ENCODE measurements around the gene PCIF1.
"Not testable (repeated sequence)": the region's sequence is repeated elsewhere in the genome, so short reads cannot be mapped to it uniquely, and the experiment has no call there.

PCIF1 gene

GRCh38 chr20:45968801-45969711 is 34.6 kb downstream of the PCIF1 start:
- DNase-seq: no peak

GRCh38 chr20:45969712-45970634 is 35.5 kb downstream of the PCIF1 start:
- no peak for DNase-seq

GRCh38 chr20:45970646-45971424 is 36.4 kb downstream of the PCIF1 start:
- no peak for DNase-seq

- DNase-seq: no peak
Observed at GRCh38 chr20:45971425-45971674, 36.9 kb downstream of the PCIF1 start.

DNA sequence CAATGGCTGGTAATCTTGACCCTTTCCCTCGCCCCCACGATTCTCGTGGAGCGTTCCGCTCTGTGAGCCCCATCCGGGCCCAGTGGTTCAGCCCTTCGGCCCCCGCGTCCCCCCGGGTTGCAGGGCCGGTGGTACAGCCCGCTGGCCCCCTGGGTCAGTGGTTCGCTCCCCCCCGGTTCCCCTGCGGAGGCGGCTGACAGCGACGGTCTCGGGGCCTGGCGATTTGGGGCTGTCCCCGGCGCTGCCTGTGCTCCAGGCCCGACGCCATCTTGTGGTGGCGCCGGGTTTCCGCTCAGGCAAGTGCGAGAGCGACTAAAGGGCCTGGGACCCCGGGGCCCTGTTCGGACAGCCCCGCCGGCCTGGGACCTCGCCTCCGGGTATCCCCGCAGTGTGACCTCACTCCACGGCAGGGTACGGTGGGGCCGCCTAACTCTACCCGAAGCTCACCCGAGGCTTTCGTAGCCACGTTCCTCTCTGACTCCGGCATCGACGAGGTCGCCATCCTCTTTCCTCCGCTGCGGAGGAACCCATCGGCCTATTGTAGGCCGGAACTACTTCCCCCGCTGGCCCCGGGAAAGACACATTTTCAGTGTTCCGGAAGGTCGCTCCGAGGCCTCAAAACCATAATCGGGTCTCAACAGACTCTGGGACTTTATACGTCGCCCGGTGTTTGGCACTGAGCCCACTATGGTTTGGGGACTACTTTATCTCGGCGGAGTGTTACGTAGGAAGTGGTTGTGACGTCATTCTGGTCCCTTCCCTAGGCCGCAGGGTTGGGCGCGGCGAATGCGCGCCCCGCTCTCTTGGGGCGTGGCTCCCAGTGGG is 37.4 kb downstream of the PCIF1 start, which contains the start of gene ZNF335:
TSS of gene ZNF335 (minus strand) at position 529 of the 825 bp plus-strand sequence. CDS start 793 bp downstream, outside the sequence.
- peak; percentile 82 for DNase-seq

GRCh38 chr20:45972500-45973183 is 38.2 kb downstream of the PCIF1 start:
- peak; percentile 93 for DNase-seq

DNA sequence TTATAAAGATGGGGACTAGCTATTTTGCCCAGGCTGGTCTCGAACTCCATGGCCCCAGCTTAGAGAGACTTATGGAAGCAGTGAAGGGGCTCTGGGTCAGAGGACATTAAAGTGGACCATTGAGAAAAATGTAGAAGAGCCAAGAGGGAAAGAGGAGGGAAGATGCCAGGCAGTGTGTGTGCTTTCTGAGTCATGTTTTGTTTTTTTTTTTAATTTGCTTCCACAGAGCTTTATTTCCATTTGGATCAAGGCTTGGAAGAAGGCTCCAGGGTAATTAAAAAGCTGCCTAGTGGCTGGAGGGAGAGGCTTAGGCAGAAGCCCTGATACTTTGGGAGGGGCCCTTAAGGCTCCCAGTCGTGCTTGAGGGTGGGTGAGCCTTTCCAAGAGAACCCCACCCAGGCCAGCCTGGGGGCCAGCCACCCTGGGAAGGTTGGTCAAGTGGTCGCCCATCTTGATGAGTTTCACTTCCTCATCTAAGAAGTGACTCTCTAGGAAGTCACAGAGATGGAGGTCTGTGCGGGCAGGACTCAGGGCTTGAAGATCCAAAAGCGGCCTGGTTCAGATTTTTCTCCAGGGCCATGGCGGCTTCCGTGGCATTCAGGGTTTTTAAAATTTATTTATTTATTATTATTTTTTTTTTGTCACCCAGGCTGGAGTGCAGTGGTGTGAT is 40.5 kb downstream of the PCIF1 start:
- no peak for DNase-seq

- no peak for DNase-seq
Observed at GRCh38 chr20:45975686-45976085, 41.2 kb downstream of the PCIF1 start.

- no peak for DNase-seq
Observed at GRCh38 chr20:45976086-45976485, 41.6 kb downstream of the PCIF1 start.

- DNase-seq: no peak
Observed at GRCh38 chr20:45981261-45981660, 46.8 kb downstream of the PCIF1 start.

- DNase-seq: no peak
Observed at GRCh38 chr20:45983279-45983743, 48.8 kb downstream of the PCIF1 start.

DNA sequence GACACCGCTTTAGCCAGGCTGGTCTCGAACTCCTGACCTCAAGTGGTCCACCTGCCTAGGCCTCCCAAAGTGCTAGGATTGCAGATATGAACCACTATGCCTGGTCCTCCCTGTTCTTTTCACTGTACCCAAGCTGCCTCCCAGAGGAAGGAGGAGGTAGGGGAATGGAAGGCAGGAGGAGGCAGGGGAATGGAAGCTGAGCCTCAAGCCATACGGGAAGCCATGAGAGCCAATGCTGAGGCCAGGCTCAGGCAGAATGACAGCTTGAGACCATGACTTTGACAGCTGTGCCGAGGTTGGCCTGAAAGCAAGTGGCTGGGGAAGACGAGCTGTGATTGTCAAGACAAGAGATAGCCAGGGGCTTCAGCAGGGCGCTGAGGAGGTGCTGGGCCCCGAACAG is 51.1 kb downstream of the PCIF1 start:
- DNase-seq: no peak

GRCh38 chr20:45987108-45987780 is 52.8 kb downstream of the PCIF1 start:
- DNase-seq: no peak

DNA sequence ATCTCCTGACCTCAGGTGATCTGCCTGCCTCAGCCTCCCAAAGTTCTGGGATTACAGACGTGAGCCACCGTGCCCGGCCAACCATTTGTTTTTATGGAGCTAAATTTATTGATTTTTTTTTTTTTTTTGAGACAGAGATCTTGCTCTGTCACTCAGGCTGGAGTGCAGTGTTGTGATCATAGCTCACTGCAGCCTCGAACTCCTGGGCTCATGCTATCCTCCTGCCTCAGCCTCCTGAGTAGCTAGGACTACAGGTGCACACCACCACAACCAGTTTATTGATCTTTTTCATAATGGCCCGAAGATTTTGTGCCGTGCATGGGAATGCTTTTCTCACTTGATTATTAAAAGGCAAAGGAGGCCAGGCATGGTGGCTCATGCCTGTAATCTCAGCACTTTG is 54.3 kb downstream of the PCIF1 start:
- not testable (repeated sequence) for DNase-seq

DNA sequence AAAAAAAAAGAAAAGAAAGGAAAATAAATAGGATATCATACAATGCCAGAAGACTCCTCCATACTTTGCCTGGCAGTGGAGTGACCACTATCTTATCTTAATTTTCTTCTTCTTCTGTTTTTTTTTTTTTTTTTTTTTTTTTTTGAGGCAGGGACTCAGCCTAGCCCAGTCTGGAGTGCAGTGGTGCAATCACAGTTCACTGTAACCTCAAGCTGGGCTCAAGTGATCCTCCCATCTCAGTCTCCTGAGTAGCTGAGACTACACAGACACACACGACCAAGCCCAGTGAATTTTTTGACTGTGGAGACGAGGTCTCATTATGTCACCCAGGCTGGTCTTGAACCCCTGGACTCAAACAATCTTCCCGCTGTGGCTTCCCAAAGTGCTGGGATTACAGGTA is 57.1 kb downstream of the PCIF1 start:
- DNase-seq: no peak

GRCh38 chr20:45993197-45993951 is 58.9 kb downstream of the PCIF1 start:
- DNase-seq: no peak

DNA sequence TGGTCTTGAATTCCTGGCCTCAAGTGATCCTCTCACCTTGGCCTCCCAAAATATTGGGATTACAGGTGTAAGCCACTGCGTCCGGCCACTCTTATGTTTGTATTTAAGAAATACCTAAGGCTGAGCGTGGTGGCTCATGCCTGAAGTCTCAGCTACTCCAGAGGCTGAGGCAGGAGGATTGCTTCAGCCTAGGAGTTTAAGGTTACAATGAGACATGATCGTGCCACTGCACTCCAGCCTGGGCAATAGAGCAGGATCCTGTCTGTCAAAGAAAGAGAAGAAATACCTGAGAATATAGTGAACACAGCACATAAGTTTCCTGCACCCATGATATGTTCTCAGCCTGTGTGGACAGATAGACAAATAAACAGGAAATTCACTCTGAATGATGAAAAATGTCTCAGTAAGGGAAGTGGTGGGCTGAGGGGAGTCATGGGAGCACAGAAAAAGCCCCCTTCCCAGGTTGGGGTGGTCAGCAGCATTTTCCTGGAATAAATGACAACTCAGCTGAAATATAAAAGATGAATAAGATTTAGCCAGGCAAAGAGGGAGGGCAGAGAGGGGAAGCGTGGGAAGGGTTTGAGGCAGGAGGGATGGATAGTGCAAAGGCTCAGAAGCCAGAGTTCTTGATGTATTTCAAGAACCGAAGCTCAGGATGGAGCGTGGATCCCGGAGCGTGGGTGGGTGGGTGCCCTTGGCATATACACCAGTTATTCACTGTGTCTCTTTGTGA is 60.4 kb downstream of the PCIF1 start:
- DNase-seq: no peak

DNA sequence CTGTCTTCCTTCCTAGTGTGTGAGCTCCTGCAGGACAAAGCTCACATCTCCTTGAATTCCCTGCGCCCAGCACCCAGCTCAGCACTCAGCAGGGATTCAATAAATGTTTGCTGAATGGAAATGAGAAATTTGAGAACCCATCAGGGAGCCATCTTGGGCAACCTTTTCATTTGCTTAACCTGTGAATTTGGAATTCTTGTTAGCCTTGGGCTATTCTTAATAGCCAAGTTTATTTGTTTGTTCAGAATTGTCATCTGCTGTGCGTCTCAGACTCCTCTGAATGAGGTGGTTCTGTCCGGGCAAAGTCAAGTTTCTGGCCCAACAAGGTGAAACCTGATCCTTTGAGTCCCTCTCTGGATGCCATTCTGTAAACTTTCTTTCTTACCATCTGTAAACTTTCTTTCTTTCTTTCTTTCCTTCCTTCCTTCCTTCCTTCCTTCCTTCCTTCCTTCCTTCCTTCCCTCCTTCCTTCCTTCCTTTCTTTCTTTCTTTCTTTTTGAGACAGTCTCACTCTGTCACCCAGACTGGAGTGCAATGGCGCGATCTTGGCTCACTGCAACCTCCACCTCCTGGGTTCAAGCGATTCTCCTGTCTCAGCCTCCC is 61.1 kb downstream of the PCIF1 start:
- not testable (repeated sequence) for DNase-seq
